GM12874 (cell line): ENCODE measurements around the gene HTD2.

Experiments used
- TF ChIP-seq, protein P1 (sequence below): IDR thresholded peaks from 2 replicates; pipeline ENCODE4 v1.5.1; 2011; ENCODE audit warnings: low read depth, mild to moderate bottlenecking, control low read depth, low read length, moderate library complexity; ENCODE audit not compliant: insufficient read depth

Gene HTD2

DNA sequence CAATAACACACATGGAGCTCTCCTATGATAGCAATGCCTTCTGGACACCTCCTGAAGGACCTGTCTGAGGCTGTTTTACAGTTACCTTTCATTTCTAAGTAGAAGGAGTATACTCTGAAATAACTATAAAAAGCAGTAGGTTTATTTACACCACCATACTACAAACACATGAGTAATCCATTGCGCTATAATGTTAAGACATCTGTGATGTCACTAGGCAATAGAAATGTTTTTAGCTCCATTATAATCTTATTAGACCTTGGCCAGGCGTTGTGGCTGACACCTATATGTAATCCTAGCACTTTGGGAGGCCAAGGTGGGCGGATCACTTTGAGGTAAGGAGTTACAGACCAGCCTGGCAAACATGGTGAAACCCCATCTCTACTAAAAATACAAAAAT lies 51.1 kb downstream of the HTD2 start:
- TF ChIP-seq, protein P1, sequence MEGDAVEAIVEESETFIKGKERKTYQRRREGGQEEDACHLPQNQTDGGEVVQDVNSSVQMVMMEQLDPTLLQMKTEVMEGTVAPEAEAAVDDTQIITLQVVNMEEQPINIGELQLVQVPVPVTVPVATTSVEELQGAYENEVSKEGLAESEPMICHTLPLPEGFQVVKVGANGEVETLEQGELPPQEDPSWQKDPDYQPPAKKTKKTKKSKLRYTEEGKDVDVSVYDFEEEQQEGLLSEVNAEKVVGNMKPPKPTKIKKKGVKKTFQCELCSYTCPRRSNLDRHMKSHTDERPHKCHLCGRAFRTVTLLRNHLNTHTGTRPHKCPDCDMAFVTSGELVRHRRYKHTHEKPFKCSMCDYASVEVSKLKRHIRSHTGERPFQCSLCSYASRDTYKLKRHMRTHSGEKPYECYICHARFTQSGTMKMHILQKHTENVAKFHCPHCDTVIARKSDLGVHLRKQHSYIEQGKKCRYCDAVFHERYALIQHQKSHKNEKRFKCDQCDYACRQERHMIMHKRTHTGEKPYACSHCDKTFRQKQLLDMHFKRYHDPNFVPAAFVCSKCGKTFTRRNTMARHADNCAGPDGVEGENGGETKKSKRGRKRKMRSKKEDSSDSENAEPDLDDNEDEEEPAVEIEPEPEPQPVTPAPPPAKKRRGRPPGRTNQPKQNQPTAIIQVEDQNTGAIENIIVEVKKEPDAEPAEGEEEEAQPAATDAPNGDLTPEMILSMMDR, result no peak

DNA sequence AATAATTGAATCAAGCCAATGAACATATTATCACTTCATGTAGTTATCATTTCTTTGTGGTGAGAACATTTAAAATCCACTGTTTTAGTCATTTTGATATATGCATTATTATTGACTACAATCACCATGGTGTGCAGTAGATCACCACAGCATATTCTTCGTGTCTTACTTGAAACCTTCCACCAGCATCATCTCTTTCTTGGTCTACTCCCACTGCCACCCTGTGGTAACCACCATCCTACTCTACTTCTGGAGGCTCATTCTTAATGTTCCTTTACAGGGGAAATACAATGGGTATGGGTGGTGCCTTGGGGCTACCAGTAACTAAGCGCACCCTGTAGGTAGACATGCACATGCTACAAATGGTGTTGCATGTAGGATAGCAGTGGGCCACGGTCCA lies 51.8 kb downstream of the HTD2 start:
- TF ChIP-seq, protein P1, result no peak

DNA sequence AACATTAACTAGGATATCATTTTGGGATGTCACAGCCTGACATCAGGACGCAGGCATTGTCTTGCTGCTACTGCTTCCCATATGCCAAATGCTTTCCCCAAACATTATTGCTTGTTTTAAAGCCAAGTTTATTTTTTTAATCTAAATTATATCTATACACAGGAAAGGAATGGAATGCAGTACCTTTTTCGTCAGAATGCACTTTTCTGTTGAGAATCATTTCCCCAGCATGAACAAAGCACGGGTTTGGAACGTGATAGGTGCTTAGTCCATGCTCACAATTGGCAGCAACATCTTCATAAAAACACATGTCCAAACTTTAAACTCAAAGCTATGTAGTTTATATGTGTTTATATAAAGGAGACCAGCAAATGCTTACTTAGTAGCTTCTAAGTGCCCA lies 52.5 kb downstream of the HTD2 start:
- TF ChIP-seq, protein P1, result no peak

- TF ChIP-seq, protein P1, result no peak
Measured at GRCh38 chr3:58359621-58360020, 53.3 kb downstream of the HTD2 start.

GRCh38 chr3:58361866-58362265 lies 55.5 kb downstream of the HTD2 start:
- TF ChIP-seq, protein P1, result no peak

DNA sequence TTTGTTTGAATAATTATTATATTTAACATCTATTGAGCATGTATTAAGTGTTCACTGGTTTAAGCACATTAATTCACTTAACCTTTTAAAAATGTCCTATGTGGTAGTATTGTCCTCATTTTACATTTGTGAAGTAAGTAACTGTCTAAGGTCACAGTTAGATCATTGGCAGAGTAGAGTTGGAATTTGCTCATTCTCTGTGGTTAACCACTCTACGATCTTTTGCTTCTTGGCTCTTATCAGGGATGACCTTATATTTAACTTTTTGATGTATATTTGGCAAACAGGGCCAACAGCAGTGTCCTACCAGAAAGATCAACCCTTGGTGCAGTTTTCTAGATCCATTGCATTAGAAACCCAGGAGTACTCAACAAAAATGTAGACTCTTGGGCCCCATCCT lies 60.4 kb downstream of the HTD2 start:
- TF ChIP-seq, protein P1, result no peak

DNA sequence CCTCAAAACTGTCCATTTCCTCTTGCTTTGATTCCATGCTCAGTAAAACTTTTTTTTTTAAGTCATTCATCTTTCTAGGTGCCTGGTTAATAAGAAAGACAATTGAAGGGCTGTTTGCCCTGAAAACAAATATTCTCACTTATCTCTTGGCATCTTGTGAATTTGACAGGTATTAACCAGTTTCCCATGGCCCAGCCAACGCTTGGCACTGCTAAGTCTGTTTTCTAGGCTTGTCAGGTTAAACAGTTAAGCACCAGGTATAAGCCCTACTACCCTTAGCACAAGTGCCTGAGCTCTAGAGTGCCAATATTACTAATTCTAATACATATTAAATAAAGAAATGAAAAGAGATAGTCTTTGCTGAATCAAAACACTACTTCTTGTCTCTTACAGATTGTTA lies 62.7 kb downstream of the HTD2 start:
- TF ChIP-seq, protein P1, result no peak
